Stimulated activated CD4-positive, alpha-beta T cell treated with anti-CD3 and anti-CD28 coated beads, Interleukin-15, amount 100 ng/mL, for 1 hour (primary cell): ENCODE measurements around the gene TEX14.
"Not testable (repeated sequence)": the region's sequence is repeated elsewhere in the genome, so short reads cannot be mapped to it uniquely, and the experiment has no call there.

ENCODE experiments used
- DNase-seq, 2 donors: peaks; one replicate each; pipeline ENCODE4 v3.0.0-alpha.2; 2020; ENCODE audit warnings: low read depth in 1 of 2, low spot score in 1 of 2

TEX14 gene

GRCh38 chr17:58569196-58569595 lies 122.6 kb downstream of the TEX14 start:
- DNase-seq = no peak

- no peak for DNase-seq
Measured at GRCh38 chr17:58568044-58568799, 123.6 kb downstream of the TEX14 start.

- no peak for DNase-seq
Measured at GRCh38 chr17:58565389-58566311, 126.2 kb downstream of the TEX14 start.

GRCh38 chr17:58564971-58565370 lies 126.9 kb downstream of the TEX14 start:
- no peak for DNase-seq

GRCh38 chr17:58564243-58564642 lies 127.6 kb downstream of the TEX14 start:
- DNase-seq = no peak

GRCh38 chr17:58560511-58560910 lies 131.3 kb downstream of the TEX14 start:
- DNase-seq = no peak

GRCh38 chr17:58557981-58558380 lies 133.9 kb downstream of the TEX14 start:
- DNase-seq = no peak

GRCh38 chr17:58556833-58557250 lies 135.0 kb downstream of the TEX14 start:
- DNase-seq = no peak

GRCh38 chr17:58555109-58555508 lies 136.7 kb downstream of the TEX14 start:
- DNase-seq = not testable (repeated sequence)

GRCh38 chr17:58541249-58541648 lies 150.6 kb downstream of the TEX14 start:
- DNase-seq = no peak

GRCh38 chr17:58539698-58540097 lies 152.1 kb downstream of the TEX14 start:
- DNase-seq = no peak

- no peak for DNase-seq
Measured at GRCh38 chr17:58538811-58539409, 152.9 kb downstream of the TEX14 start.

GRCh38 chr17:58537266-58537665 lies 154.6 kb downstream of the TEX14 start:
- DNase-seq = no peak

- no peak for DNase-seq
Measured at GRCh38 chr17:58536542-58536941, 155.3 kb downstream of the TEX14 start.

GRCh38 chr17:58535431-58535830 lies 156.4 kb downstream of the TEX14 start:
- DNase-seq = no peak

GRCh38 chr17:58534901-58535421 lies 156.9 kb downstream of the TEX14 start:
- DNase-seq = no peak

- no peak for DNase-seq
Measured at GRCh38 chr17:58534331-58534730, 157.5 kb downstream of the TEX14 start.

GRCh38 chr17:58533616-58534188 lies 158.1 kb downstream of the TEX14 start:
- DNase-seq = no peak

- no peak for DNase-seq
Measured at GRCh38 chr17:58532555-58532951, 159.3 kb downstream of the TEX14 start.

- peak; percentile 37 to 57 for DNase-seq
Measured at GRCh38 chr17:58531661-58532554, 159.9 kb downstream of the TEX14 start.
